WI38 (cell line): Measurements from ENCODE around the gene SLC6A6.
A peak's percentile ranks its signal among the peaks of the same experiment; 100 is the strongest.

Experiments used
- H3K4me3 ChIP-seq: 2 replicates; pipeline ENCODE4 v1.5.1; 2011; ENCODE audit warnings: low read depth, mild to moderate bottlenecking, control low read depth, low read length
- CTCF ChIP-seq: IDR thresholded peaks from 2 replicates; pipeline ENCODE4 v1.5.1; 2012; ENCODE audit warnings: low read depth, mild to moderate bottlenecking, control low read depth, low read length

SLC6A6 gene

GRCh38 chr3:14401692-14402303, 608 bp upstream of the SLC6A6 start:
- TF ChIP-seq CTCF: no peak
- peak overlapping the region; percentile 94 for H3K4me3 ChIP-seq

DNA sequence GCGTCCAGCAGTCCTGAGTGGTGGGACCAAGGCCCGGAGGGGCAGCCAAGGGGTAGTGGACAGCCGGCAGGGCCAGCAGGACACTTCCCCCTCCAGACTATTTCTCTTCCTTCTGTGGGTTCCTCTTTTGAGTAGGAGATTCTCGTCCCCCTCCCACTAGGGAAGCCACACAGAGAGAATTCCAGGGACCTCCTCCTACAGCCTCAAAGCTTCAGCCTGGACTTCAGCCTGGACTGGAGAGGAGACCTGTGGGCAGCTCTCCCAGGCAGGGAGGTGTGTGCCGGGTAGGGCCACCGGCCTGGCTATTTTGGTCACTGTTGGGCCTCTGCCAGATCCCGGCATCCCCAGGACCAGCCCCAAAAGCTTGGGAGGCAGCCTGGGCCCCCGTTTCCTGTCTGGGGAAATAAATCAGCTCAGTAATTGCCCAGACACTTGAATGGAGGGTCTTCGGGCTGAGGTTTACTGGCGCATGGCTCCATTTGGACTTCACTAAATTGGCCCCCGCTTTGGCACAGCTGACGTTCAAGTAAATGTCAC, 1.3 kb downstream of the SLC6A6 start:
- TF ChIP-seq CTCF: no peak
- H3K4me3 ChIP-seq: peak overlapping the region; percentile 94

DNA sequence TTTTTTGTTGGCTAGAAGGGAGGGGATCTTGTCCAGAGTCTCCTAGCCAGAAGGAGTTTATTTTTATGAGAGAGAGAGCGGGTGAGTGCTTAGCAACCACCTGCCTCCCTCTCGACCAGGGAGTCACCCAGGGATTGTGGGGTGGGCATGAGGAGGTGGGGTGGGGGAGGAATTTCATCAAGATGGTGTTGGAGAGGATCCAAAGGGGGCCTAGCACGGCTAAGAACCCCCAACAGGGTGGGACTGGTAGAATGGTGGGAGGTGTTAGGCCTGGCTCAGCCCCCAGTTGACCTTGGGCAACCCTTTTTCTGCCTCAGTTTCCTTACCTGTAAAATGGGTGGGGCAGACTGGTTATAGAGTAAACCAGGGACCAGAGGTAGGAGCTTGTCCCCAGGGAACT, 1.8 kb downstream of the SLC6A6 start:
- H3K4me3 ChIP-seq: peak overlapping the region; percentile 94
- no peak for TF ChIP-seq CTCF

DNA sequence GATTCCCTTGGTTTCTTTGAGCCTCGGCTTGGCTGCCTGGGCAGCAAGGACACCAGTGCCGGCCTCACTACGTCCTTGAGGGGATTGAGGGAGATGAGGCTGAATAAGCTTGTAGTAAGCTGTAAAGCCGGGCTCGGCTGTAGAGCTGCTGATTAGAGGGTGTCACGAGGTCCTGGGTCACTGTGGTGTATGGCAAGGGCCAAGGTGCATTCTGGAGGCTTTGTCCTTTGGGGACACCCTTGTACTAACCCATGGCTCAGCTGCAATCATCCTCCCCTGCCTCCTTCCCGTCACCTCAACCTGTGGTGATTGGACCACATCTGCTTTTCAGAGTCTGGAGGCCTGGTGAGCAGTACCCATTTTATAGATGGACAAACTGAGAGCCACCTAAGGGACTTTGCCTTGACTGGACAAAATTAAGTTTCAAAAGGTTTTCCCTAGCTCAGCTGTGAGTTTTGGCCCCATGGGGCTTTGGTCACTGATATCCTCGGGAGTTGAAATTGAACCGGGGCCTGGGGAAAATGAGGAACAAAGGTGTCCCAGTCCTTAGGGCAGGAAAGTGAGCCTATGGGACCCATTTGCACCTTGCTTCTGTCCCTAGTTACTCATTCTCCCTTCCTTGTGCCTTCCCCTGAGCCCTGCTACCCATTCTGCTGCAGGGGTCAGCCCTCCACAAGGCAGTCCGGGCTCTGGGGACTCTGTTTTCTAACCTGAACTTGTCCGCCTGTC, 2.4 kb downstream of the SLC6A6 start:
- TF ChIP-seq CTCF: no peak
- H3K4me3 ChIP-seq: peak overlapping the region; percentile 94

GRCh38 chr3:14405360-14406238, 3.2 kb downstream of the SLC6A6 start:
- TF ChIP-seq CTCF: no peak
- H3K4me3 ChIP-seq: peak overlapping the region; percentile 94

DNA sequence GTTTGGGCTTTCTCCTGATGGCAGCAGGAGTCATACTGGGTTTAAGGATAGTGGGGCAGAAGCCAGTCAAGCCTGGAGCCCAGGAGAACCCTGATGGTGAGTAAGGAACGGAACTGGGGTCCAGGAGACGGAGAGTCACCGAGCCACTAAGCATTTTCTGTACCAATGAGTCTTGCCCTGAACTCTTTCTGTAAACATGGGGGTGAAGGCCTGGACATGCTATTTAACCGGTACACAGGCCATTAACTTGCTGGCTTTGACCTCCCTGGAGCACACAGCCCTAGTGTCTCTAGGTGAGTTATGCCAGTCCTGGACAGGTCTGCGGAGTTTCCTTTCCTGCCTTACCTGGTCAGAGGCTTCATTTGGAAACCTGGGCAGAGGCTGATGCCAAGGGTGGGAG, 3.9 kb downstream of the SLC6A6 start:
- TF ChIP-seq CTCF: no peak
- H3K4me3 ChIP-seq: no peak overlapping the region

DNA sequence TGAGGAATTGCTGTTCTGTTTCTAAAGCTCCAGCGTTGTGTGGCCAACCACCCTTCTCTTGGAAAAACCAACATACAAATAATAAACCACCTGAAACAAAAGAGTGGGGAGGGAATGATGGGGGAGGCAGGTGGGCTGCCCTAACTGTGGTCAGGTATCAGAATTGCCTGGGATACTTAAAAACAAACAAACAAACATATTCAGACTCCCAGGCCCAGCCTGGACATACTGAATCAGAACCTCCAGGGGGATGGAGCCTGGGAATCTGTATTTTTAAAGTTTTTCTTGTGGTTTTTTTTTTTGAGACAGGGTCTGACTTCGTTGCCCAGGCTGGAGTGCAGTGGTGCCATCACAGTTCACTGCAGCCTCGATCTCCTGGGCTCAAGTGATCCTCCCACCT, 4.4 kb downstream of the SLC6A6 start:
- no peak for TF ChIP-seq CTCF
- no peak overlapping the region for H3K4me3 ChIP-seq
